HG03565 (cell line): ENCODE data around the gene PNKP.

Source experiments
- ATAC-seq: cut with Tn5 transposase; IDR thresholded peaks from one replicate; pipeline ENCODE4 v1.9.1; 2021; ENCODE audit warnings: mild to moderate bottlenecking, moderate library complexity; ENCODE audit not compliant: unreplicated experiment

Gene PNKP

DNA sequence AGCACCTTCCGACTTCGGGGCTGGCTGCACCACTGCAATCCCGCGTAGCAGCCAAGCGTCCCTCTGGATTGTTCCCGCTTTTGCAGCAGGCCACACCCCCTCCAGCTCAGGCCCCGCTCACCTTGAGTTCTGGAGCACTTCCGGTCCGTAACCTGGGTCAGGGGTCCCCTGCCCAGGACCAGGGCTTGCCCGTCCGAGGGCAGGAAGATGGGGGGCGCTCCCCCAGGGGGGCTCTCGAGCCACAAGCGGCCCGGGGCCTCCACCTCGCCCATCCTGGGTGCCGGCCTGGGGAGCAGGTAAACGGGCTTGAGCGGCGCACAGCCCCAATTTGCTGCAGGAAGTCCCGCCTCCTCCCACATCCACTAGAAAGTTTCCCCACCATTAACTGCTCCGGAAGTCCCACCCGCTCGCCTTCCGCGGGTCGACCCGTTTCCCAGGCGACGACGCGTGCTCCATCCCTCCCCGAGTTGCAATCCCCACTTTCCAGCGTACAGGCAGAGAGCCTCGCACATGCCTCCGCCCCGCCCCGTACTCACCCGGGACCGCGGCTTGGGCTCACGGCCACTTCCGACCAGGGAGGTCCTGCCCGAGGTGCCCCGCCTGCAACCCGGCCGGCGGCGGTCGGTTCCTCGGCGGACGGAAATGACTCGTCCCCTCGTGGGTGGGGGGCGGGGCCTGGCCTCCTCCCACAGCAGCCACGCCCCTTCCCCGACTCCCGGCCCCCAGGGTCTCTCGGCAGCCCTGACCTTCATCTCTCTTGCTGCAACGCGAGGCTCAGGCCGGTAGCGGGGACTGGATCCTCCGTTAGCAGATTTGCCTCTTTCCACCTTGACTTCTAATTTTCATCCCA is at the start of gene PNKP:
PNKP (minus strand) TSS at position 644 of the 850 bp plus-strand sequence; CDS start at position 272, 372 bp downstream.
- peak; percentile 32 for ATAC-seq

DNA sequence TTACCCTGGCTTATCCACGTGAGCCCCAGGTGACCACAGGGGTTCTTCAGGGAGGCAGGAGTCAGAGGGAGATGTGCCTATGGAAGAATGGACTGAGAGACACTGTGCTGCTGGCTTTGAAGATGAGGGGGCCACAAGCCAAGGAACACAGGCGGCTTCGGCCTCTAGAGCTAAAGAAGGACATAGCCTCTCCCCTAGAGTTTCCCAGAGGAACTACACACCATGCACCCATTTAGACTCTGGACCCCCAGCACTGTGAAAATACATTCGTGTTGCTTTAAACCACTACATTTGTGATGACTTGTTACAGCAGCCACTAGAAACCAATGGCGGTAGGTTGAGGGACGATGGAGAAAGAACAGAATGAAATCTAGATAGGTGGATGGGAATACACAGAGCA is 47.9 kb upstream of the PNKP start:
- ATAC-seq = no peak

DNA sequence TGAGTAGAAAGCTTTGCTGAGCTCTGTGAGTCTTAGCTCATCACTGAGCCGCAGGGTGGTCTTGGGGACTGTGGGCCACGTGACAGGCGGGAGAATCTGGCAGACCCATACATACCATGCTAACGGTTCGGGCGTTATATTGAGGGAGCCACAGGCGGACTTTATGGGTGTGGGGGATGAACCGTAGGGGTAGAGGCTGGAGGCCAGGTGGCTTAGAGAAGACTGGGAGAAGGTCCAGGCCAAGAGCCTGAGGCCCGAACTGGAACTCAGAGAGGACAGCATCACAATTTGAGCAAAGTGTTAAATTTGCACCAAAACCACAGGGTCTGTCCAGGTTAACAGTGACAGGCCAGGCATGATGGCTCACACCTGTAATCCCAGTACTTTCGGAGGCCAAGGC is 46.3 kb upstream of the PNKP start:
- ATAC-seq = no peak

DNA sequence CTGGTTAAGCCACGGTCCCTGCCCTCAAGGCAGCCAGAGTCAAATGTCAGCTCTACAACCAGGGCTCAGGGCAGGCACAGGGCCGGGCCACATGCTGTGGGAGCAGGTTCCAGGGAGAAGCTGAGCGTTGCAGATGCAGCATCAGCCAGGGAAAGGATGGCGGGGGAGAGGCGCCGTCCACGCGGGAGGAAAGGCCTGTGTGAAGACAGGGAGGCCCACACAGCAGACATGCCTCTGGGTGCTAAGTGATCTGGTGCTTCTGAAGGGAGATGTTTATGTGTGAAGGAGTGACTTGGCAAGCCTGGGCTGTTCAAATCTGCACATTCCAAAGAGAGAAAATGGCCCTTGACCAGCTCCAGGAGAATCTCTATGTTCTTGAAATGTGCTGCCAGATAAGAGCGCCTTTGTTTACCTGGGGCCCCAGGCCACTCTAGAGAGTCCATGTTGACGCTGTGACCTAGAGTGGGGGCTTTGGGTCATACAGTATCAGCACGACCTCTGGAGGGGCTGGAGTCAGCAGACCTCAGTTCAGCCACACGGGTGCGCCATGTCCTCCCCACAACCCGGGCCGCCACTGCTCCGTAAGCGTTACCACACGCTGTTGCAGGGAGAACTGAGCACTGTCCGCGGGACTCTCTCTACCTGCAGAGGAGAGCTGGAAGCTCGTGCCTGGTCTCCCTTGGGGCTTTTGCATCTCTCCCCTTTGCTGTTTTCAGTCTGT is 45.7 kb upstream of the PNKP start:
- ATAC-seq = no peak

DNA sequence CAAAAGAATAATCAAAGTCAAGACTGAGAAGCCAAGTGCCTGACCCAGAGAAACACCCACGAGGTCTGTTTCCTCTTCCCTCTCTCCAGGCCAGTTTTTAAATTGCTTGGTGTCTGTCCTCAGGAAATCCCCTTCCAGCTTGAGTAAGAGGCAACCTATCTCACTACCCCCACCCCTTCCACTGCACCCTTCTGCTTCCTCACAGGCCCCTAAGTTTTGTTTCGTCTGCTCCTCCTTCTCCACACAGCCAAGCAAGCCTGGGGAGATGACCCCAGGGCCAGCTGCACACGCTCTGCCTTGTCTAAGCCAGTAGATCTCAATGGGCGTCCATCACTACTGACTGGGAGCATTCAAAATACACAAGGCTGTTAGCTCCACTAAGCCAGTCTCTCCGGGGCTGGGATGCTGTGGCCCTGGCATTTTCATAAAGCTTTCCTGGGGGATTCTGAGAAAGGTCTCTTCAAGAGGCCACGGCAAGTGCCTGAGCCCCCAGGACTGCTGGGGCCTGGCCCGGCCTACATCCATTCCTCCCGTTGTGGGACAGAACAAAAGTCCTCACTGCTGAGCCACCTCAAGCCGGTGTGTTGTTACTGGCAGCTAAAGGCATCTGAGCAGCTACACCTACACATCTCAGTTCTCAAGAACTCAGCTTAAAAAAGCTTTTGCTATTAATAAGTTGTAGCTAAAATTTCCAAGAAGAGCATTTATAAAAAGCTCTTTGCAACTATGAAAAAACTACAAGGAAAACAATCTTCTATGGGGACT is 44.2 kb upstream of the PNKP start:
- ATAC-seq = no peak

DNA sequence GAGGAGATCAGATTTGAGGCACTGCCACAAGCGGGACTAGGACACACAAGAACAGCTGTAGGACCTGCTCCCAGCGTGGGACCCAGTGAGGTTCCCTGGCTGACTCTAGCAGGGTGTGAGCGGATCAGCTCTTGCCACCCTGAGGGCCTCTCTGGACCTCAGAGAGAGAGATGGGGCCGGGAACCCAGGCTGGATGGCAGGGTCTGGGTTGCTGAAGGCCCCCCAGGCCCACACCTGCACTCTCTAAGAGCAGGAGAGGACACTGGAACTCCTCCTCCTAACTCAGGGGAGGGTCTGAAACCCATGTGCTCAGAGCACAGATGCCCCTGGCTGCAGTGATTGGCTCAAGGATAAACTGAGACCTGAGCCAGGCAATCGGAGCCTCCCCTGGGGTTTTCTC is 42.8 kb upstream of the PNKP start:
- no peak for ATAC-seq

DNA sequence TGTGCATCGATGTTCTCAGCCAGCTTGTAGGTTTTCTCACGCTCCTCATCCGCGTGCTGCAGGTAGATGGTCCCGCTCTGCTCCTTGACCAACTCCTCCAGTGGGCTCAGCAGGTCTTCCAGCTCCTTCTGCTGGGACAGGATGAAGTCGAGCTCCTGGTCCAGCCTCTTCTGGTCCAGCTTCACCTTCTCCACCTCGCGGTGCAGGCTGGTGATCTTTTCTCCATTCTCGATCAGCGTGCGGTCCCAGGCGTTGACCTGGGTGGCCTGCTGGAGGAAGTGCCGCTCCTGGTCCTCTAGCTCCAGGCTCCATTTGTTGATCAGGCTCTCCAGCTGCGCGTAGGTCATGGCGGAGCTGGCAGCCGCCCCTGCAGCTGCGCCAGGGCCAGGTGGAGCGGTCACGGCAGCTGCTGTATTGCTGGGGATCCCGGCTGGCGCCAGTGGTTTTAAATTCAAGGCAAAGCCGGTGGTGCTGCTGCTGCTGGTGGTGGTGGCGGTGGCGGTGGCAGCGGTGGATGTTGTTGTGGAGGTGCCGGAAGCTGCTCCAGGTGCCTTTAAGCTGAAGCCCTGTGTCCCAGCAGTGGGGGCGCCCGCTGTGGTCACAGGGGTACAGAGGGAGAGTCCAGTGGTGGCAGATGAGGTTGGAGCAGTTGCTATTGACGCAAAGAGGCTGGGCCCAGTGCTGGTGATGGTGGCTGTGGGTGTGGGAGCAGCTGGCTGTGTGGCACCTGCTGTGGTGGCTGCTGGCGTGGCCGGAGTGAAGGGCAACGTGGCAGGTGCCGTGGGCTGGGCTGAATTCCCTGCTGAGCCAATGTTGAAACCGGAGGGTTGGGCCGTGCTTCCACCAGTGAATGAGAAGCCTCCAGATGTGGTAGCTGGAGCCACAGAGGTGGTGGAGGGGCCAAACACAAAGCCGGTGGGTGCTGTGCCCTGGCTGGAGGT is 41.4 kb upstream of the PNKP start:
- ATAC-seq = no peak

DNA sequence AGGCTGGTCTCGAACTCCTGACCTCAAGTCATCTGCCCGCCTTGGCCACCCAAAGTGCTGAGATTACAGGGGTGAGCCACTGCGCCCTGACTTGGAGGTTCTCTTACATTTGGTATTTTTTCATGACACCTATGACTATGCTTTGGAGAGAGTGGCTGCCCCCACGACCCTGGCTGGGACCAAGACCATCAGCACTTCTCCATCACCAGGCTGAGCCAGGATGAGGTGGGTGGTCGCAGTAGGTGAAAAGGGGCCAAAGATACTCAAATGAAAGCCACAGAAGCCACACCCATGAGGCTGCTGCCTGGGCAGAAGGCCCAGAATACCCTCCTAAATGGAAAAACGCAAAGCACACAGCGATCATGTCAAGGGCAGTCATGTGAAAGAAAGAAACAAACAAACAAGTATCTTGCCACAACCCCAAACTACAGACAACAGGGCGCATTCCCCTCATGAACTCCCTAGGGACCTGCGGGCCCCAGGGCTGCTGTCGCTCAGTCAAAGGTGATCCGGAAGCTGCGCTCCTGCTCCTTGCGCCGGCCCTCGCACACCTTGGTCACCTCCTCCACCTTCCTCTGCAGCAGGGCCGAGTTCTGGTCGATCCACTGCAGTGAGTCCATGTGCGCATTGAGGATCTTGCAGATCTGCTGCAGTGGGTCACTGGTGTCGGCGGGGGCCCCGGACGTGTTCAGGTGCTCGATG is 40.5 kb upstream of the PNKP start:
- ATAC-seq = no peak

DNA sequence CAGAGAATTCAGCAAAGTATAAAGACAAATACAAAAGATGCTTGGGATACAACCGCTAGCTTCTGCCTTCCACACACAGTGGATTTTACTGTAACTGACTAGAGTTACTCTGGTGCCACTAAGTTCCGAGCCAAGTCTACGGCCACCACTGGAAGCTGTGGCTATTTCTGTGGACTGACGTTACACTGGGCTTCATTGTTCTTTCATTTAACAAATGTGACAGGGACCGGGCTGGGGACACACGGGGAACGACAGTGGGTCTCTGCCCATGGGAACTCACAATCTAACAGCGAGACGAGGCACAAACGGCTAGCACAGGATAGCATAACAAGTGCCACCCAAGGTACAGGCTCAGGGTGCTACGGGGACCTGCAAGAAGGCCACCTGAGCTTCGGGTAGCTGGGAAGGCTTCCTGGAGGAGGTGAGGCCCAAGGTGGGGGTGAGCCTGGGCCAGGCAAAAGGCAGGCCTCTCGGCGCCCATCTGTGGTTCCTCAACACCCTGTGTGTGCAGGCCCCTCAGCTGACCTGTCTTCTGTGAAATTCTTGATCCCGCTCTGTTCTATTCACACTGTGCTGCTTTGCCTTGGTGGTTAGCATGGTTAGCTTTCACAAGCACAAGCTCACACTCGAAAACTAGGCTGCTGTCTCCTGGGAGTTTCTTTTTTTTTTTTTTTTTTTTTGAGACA is 39.6 kb upstream of the PNKP start:
- ATAC-seq = no peak

DNA sequence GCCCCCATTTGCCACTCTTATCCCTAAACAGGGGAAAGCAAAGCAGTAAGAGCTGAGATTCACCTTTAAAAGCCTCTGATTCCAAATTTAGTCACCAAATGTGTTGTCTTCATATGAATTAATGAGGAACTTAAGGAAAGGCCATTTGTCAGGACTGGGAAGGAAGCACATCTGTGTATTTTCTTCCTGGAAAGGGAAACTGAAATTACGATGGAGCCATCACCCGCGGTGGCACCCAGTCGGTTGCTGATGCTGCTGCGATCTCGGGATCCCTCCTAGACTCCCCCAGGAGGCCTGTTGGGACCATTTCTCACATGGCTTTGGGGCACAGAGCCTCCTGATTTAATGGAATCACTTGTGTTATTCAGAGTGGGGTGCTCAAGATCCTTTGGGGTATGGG is 36.8 kb upstream of the PNKP start:
- ATAC-seq = no peak

DNA sequence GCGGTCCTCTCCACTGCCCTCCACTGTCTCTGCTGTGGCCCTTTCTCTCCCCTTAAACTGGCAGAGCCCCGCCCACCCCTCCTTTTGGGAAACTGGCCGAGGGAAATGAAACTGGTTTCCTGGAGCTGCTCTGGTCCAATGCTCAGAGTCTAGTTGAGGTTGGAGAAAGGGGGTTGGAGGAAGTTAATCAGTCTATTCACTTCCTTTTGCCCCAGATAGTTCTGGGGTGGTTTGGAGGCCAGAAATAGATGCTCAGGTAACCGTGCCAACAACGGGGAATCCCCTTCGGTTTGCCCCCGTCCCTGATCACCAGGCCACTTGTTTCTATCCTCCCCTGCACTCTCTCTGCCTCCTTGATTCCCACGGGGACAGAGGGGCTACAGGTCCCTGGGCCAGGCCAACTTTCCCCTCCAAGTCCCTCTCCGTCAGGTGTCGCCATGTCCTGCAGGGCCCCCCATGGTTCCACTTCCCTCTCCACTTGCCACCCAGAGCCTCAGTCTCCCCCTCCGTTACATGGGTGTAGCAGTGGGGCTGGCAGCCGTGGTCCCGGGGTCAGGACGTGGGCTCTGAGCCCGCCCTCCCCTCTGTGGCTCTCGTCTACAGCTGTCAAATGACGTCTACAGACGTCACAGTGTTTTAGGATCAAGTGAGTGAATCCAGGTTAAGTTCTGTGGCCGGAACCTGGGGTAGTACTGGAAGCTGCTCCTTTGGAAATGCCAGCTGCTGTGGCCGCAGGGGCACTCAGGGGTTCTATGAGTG is 29.7 kb upstream of the PNKP start, which contains the start of gene IL4I1:
IL4I1 (minus strand) TSS at position 25 of the 759 bp plus-strand sequence. CDS start 727 bp downstream, outside the sequence.
- no peak for ATAC-seq

DNA sequence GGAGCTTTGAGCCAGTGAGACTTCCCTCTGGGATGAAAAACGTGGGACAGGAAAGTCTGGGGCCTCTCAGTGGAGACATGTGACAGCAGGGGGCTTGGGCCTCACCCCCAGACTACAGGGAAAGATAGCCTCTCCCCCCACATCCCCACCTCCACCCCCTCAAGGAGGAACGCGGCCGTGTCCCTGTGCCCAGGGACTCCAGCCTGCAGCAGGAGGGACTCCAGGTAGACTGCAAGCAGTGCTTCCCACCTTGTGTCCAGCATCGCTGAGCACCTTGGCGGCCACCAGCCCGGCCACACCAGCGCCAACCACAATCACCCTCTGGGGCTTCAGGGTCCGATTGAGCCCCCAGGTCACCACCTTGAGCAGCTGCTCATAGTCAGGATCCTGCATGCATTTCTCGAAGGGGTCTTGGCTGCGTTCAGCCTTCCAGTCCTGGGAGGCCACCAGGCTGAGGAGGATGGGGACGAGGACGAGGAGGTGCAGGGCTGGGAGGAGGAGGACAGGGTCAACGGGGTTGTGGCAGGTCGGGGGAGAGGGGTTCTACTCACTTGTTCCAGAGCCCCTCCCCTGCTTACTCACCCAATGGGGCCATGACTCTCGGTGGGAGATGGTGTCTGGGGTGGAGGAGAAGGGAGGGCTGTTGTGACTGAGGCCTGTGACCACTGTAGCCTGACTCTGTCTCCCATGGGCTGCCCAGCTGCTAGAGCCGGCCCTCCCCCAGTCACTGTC is 28.4 kb upstream of the PNKP start:
- ATAC-seq = no peak

DNA sequence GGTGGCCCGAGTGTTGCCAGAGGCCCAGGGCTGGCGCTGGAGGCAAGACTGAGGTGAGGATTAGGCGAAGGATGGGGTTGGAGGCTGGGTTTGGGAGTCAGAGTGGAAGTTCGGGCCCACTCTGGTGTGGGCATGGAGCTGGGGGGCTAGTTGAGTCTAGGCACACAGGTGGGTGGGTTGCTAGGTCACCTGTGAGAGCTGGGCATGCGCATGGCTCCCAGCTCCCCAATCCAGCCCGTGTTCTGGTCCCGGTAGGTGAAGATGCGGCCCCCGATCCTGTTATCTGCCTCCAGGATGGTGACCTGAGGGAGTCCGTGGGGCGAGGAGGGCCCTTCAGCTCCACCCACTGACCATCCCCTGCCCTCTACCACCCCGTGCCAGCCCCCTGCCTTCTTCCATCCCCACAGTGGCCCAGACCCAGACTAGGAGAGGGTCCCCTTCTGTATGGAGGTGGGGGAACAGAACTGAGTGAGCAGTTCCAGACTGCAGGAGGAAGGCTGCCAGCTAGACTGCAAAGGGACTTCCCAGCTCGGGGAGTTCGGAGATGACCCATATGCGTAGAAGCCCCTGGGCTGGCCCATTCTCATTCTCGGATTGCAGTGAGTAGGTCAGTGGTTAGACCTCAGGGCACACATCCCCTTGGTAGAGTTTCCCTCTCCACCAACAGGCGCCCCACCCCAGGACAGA is 27.6 kb upstream of the PNKP start:
- no peak for ATAC-seq

DNA sequence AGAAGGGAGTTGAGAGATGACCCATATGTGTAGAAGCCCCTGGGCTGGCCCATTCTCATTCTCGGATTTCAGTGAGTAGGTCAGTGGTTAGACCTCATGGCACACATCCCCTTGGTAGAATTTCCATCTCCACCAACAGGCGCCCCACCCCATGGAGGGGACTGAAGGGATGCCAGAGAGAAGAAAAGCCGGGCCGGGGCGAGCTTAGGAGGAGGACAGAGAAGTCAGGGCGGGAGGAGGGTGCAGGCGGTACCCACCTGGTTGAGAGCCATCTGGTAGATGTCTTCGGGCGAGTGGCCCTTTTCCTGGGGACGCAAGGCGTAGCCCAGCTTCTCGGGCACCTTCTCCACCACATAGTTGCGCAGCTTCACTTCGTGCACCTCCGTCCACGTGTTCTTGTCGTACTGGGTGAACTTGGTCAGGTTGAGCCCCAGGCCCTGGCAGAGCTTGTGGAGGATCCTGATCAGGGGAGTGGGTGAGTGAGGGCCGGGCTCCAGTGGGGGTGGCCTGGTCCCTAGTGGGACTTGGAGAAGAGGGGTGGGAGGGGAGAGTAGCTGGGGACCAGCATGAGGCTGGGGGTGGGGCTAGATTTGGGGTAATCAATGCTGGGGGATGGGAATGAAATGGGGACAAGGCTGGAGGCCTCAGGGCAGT is 26.8 kb upstream of the PNKP start:
- ATAC-seq = no peak

DNA sequence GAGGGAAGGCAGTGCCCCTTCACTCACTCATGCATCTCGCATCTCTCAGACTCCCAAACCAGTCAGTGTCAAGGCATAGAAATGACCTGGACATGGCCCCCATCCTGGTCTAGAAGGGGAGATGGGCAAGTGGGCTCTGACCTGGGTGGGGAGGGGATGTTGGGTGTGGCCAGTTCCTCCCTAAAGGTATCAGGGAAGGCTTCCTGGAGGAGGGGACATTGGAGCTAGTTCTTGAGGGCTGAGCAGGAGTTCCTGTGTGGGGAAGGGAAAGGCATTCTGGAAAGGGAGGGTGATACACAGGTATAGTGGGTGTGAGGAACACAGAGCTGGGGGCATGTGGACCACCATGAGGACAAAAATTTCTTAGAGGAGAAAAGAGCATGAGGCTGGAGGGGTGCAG is 25.3 kb upstream of the PNKP start:
- ATAC-seq = no peak

DNA sequence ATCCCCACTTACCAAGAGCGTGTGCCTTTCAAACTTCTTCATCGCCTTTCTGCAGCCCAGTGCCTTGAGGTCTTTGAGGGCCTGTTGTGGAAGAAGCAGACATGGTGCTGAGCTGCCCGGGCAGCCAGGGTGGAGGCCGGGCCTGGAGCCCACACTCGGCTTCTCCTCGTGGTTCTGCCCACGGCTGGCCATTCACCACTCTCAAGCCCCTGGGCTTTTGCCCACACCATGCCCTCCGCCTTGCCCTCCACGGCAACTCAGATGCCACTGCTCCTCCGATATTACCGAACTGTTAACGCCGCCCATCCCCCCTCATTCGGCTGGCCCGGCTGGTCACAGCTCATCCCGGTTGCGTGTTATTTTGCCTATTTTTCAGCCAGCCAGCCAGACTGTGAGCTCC is 24.0 kb upstream of the PNKP start:
- no peak for ATAC-seq
